HepG2 (cell line): ENCODE measurements around the gene RASGRF1. TPM values are rescaled to one million over a fixed set of nuclear protein-coding genes. Genes with fewer than 3 reads are reported as not detected.

Source experiments
- BCL3 ChIP-seq: sonication (generic); formaldehyde crosslinking; IDR thresholded peaks from 2 replicates; pipeline ENCODE4 v1.5.1; 2020; ENCODE audit warnings: mild to moderate bottlenecking, missing genetic modification reagents, moderate library complexity
- CCDC6 ChIP-seq: sonication (generic); formaldehyde crosslinking; IDR thresholded peaks from 2 replicates; pipeline ENCODE4 v1.8.1; 2022; ENCODE audit warnings: mild to moderate bottlenecking, missing genetic modification reagents, moderate library complexity
- CSRNP2 ChIP-seq: sonication (generic); formaldehyde crosslinking; conservative IDR thresholded peaks from 2 replicates; pipeline ENCODE4 v1.8.0; 2022; ENCODE audit warnings: low read depth, missing genetic modification reagents
- HNF1B ChIP-seq: sonication (generic); formaldehyde crosslinking; IDR thresholded peaks from 2 replicates; pipeline ENCODE4 v1.5.1; 2020; ENCODE audit warnings: mild to moderate bottlenecking, moderate library complexity, missing genetic modification reagents
- MYPOP ChIP-seq: sonication (generic); formaldehyde crosslinking; IDR thresholded peaks from 2 replicates; pipeline ENCODE4 v1.8.1; 2023; ENCODE audit warnings: mild to moderate bottlenecking, moderate library complexity, missing genetic modification reagents
- PATZ1 ChIP-seq: sonication (generic); formaldehyde crosslinking; IDR thresholded peaks from 2 replicates; pipeline ENCODE4 v1.4.0; 2020; ENCODE audit warnings: missing genetic modification reagents
- PAXIP1 ChIP-seq: sonication (generic); formaldehyde crosslinking; conservative IDR thresholded peaks from 2 replicates; pipeline ENCODE4 v1.4.0; 2020; ENCODE audit warnings: mild to moderate bottlenecking, missing genetic modification reagents, moderate library complexity
- RAD51 ChIP-seq: fragments of 450-650 bp; IDR thresholded peaks from 2 replicates; pipeline ENCODE4 v1.6.1; 2016; ENCODE audit warnings: borderline replicate concordance
- SP2 ChIP-seq: sonication (generic); formaldehyde crosslinking; IDR thresholded peaks from 2 replicates; pipeline ENCODE4 v1.5.1; 2020; ENCODE audit warnings: mild to moderate bottlenecking, missing genetic modification reagents
- TMF1 ChIP-seq: sonication (generic); formaldehyde crosslinking; IDR thresholded peaks from 2 replicates; pipeline ENCODE4 v1.8.1; 2022; ENCODE audit warnings: low read depth, missing genetic modification reagents
- TRIM22 ChIP-seq: fragments of 450-650 bp; IDR thresholded peaks from 2 replicates; pipeline ENCODE4 v1.6.1; 2017
- ZBTB7B ChIP-seq: sonication (generic); formaldehyde crosslinking; IDR thresholded peaks from 2 replicates; pipeline ENCODE4 v1.4.0; 2020; ENCODE audit warnings: missing genetic modification reagents
- ZNF275 ChIP-seq: sonication (generic); formaldehyde crosslinking; IDR thresholded peaks from 2 replicates; pipeline ENCODE4 v1.8.0; 2022; ENCODE audit warnings: missing genetic modification reagents, mild to moderate bottlenecking, inconsistent platforms, borderline replicate concordance
- ZNF761 ChIP-seq: sonication (generic); formaldehyde crosslinking; conservative IDR thresholded peaks from 2 replicates; pipeline ENCODE4 v1.4.0; 2020; ENCODE audit warnings: mild to moderate bottlenecking, missing genetic modification reagents
- polyA plus RNA-seq, 8 experiments: library from polyadenylated mRNA; depleted of rRNA in 3 of 8; stranded (reverse) in 7 of 8; unstranded in 1 of 8; fragments of >200 nt; fragmentation: Illumina TruSeq in 4 of 8; extraction: Trizol in 4 of 8; gene quantifications; 2 replicates each; pipeline versions ENCODE4 v1.2.1 to v1.2.3, GENCODE V29; 2011 to 2016; ENCODE audit warnings: low read depth in 4 of 8, missing spikeins in 1 of 8, mixed read lengths in 1 of 8; ENCODE audit not compliant: insufficient read depth in 1 of 8
- total RNA-seq, 5 experiments: library from RNA; depleted of rRNA; stranded (reverse); fragments of >200 nt; fragmentation: Illumina TruSeq; extraction: Trizol; gene quantifications; 2 replicates each; pipeline ENCODE4 v1.2.3, GENCODE V29; 2016; ENCODE audit warnings: low read depth in 1 of 5

RASGRF1 gene
- total and polyA plus RNA-seq, 2 of the 13 experiments (the other 11 are each of a cell fraction or from before 2014, with no cell fraction given) = 0.55 to 3.0 TPM

GRCh38 chr15:78993931-78994530 is 96.5 kb downstream of the RASGRF1 start (continued):
- TF ChIP-seq CCDC6 (no peak; the same call in none of the 2 replicates), CSRNP2 (CRISPR knock-in tag) (no peak), TMF1 (CRISPR knock-in tag) (no peak), BCL3 (peak; percentile 64; the same call in 1 of the 2 replicates), ZNF761 (CRISPR knock-in tag) (peak; percentile 94), ZNF275 (peak; percentile 91; the same call in 1 of the 2 replicates), PAXIP1 (CRISPR knock-in tag) (peak; percentile 100), HNF1B (CRISPR knock-in tag) (peak; percentile 93), RAD51 (no peak), TRIM22 (no peak), ZBTB7B (CRISPR knock-in tag) (peak; percentile 97), PATZ1 (CRISPR knock-in tag) (peak; percentile 97), SP2 (CRISPR knock-in tag) (peak; percentile 27; the same call in 1 of the 2 replicates), MYPOP (CRISPR knock-in tag) (peak; percentile 81)
